H9 (cell line): ENCODE measurements around the gene PROCA1. TPM values are rescaled to one million over a fixed set of nuclear protein-coding genes. Genes with fewer than 3 reads are reported as not detected.

ENCODE experiments used
- DNase-seq: peaks from one replicate; pipeline ENCODE4 v3.0.0-alpha.2; 2017
- H2AFZ ChIP-seq: one replicate; pipeline ENCODE4 v1.6.1; 2013; ENCODE audit warnings: mild to moderate bottlenecking, low read length, control low read depth, moderate library complexity
- H2AK5ac ChIP-seq: 2 replicates; pipeline ENCODE4 v1.6.1; 2013; ENCODE audit warnings: low read length, control low read depth, mixed read lengths; ENCODE audit not compliant: insufficient read length
- H2BK120ac ChIP-seq: one replicate; pipeline ENCODE4 v1.6.1; 2013; ENCODE audit warnings: low read depth, mild to moderate bottlenecking, low read length, control low read depth, inconsistent platforms; ENCODE audit not compliant: poor library complexity, severe bottlenecking
- H2BK12ac ChIP-seq: 2 replicates; pipeline ENCODE4 v1.6.1; 2013; ENCODE audit warnings: low read length, control low read depth, mixed read lengths, low read depth; ENCODE audit not compliant: insufficient read length
- H2BK15ac ChIP-seq: 2 replicates; pipeline ENCODE4 v1.6.1; 2013; ENCODE audit warnings: low read depth, low read length, control low read depth
- H2BK20ac ChIP-seq: one replicate; pipeline ENCODE4 v1.6.1; 2013; ENCODE audit warnings: low read depth, mild to moderate bottlenecking, low read length, control low read depth, inconsistent platforms; ENCODE audit not compliant: poor library complexity, severe bottlenecking
- H2BK5ac ChIP-seq: 2 replicates; pipeline ENCODE4 v1.6.1; 2013; ENCODE audit warnings: low read length, control low read depth, mixed read lengths; ENCODE audit not compliant: insufficient read length
- H3K14ac ChIP-seq: 2 replicates; pipeline ENCODE4 v1.6.1; 2013; ENCODE audit warnings: low read length, control low read depth; ENCODE audit not compliant: insufficient read depth
- H3K18ac ChIP-seq: 2 replicates; pipeline ENCODE4 v1.6.1; 2013; ENCODE audit warnings: low read depth, mild to moderate bottlenecking, mixed read lengths, low read length, control low read depth; ENCODE audit not compliant: insufficient read length
- H3K23ac ChIP-seq: 2 replicates; pipeline ENCODE4 v1.6.1; 2013; ENCODE audit warnings: low read length, control low read depth, mixed read lengths, low read depth; ENCODE audit not compliant: insufficient read length
- H3K23me2 ChIP-seq: 2 replicates; pipeline ENCODE4 v1.6.1; 2013; ENCODE audit warnings: low read depth, mild to moderate bottlenecking, mixed read lengths, low read length, control low read depth; ENCODE audit not compliant: insufficient read length, poor library complexity, severe bottlenecking
- H3K27ac ChIP-seq: 2 replicates; pipeline ENCODE4 v1.5.1; 2013; ENCODE audit warnings: low read length, control low read depth, mixed read lengths, low read depth; ENCODE audit not compliant: insufficient read length
- H3K27me3 ChIP-seq: 2 replicates; pipeline ENCODE4 v1.6.1; 2013; ENCODE audit warnings: low read length, control low read depth, inconsistent platforms; ENCODE audit not compliant: insufficient read depth
- H3K4ac ChIP-seq: 2 replicates; pipeline ENCODE4 v1.6.1; 2013; ENCODE audit warnings: low read depth, mild to moderate bottlenecking, control low read depth, inconsistent platforms, low read length, moderate library complexity
- H3K4me1 ChIP-seq: 2 replicates; pipeline ENCODE4 v1.6.1; 2013; ENCODE audit warnings: low read length, control low read depth, inconsistent platforms; ENCODE audit not compliant: insufficient read depth
- H3K4me2 ChIP-seq: 2 replicates; pipeline ENCODE4 v1.6.1; 2013; ENCODE audit warnings: low read length, control low read depth, mixed read lengths; ENCODE audit not compliant: insufficient read length, insufficient read depth
- H3K56ac ChIP-seq: 2 replicates; pipeline ENCODE4 v1.6.1; 2013; ENCODE audit warnings: low read depth, mild to moderate bottlenecking, mixed read lengths, low read length, control low read depth; ENCODE audit not compliant: insufficient read length
- H3K79me1 ChIP-seq: 2 replicates; pipeline ENCODE4 v1.6.1; 2013; ENCODE audit warnings: low read depth, mild to moderate bottlenecking, moderate library complexity, low read length, control low read depth, inconsistent platforms; ENCODE audit not compliant: insufficient read depth, poor library complexity, severe bottlenecking
- H3K79me2 ChIP-seq: 2 replicates; pipeline ENCODE4 v1.6.1; 2013; ENCODE audit warnings: low read length, control low read depth, inconsistent platforms; ENCODE audit not compliant: insufficient read depth
- H3K9ac ChIP-seq: 2 replicates; pipeline ENCODE4 v1.6.1; 2013; ENCODE audit warnings: low read length, control low read depth, mixed read lengths; ENCODE audit not compliant: insufficient read length; ENCODE audit errors: extremely low read depth
- H3K9me3 ChIP-seq: one replicate; pipeline ENCODE4 v1.6.1; 2013; ENCODE audit warnings: low read depth, low read length, inconsistent platforms; ENCODE audit not compliant: control insufficient read depth
- H3T11ph ChIP-seq: one replicate; pipeline ENCODE4 v1.6.1; 2013; ENCODE audit warnings: mild to moderate bottlenecking, low read length, control low read depth, inconsistent platforms
- H4K20me1 ChIP-seq: one replicate; pipeline ENCODE4 v1.6.1; 2013; ENCODE audit not compliant: control insufficient read depth, insufficient read length, insufficient read depth
- H4K5ac ChIP-seq: 2 replicates; pipeline ENCODE4 v1.6.1; 2013; ENCODE audit warnings: low read depth, mild to moderate bottlenecking, mixed read lengths, low read length, control low read depth; ENCODE audit not compliant: insufficient read length
- H4K8ac ChIP-seq: replicated peaks from 2 replicates; pipeline ENCODE4 v1.6.1; 2013; ENCODE audit warnings: low read length, control low read depth, mixed read lengths, low read depth; ENCODE audit not compliant: insufficient read length
- H4K91ac ChIP-seq: 2 replicates; pipeline ENCODE4 v1.6.1; 2013; ENCODE audit warnings: low read depth, mild to moderate bottlenecking, moderate library complexity, mixed read lengths, low read length, control low read depth; ENCODE audit not compliant: insufficient read length
- H3K27ac Mint-ChIP-seq, 3 experiments: 2 replicates in 2 of 3; 3 replicates in 1 of 3; pipeline ENCODE4 v1.8.0; 2020 to 2021; ENCODE audit warnings: mixed read lengths in 3 of 3, mild to moderate bottlenecking in 1 of 3, moderate library complexity in 1 of 3
- H3K27me3 Mint-ChIP-seq: 2 replicates; pipeline ENCODE4 v1.8.0; 2021; ENCODE audit warnings: low read depth, mild to moderate bottlenecking, moderate library complexity, mixed read lengths
- H3K36me3 Mint-ChIP-seq, 3 experiments: 2 replicates in 2 of 3; 3 replicates in 1 of 3; pipeline ENCODE4 v1.8.0; 2020 to 2021; ENCODE audit warnings: low read depth in 3 of 3, mixed read lengths in 3 of 3; ENCODE audit not compliant: insufficient read depth in 1 of 3
- H3K4me1 Mint-ChIP-seq, 2 experiments: 2 replicates each; pipeline ENCODE4 v1.8.0; 2020; ENCODE audit warnings: mixed read lengths in 2 of 2
- H3K4me3 Mint-ChIP-seq, 2 experiments: 2 replicates in 1 of 2; 3 replicates in 1 of 2; pipeline ENCODE4 v1.8.0; 2020 to 2021; ENCODE audit warnings: mild to moderate bottlenecking in 2 of 2, mixed read lengths in 2 of 2, moderate library complexity in 1 of 2
- H3K9me3 Mint-ChIP-seq, 2 experiments: 2 replicates in 1 of 2; 3 replicates in 1 of 2; pipeline ENCODE4 v1.8.0; 2020; ENCODE audit warnings: mild to moderate bottlenecking in 2 of 2, mixed read lengths in 2 of 2, moderate library complexity in 1 of 2
- WGBS: extraction: QIAGEN DNeasy Blood & Tissue Kit; methylation state at CpG from one replicate; pipeline ENCODE4 v1.1.7; 2013; ENCODE audit warnings: missing lambda C conversion rate, low lambda C conversion rate, mixed read lengths; ENCODE audit not compliant: insufficient read length; ENCODE audit errors: extremely low coverage; 5-methylcytosine and 5-hydroxymethylcytosine counted together
- total RNA-seq: library from RNA; stranded (reverse); gene quantifications from 2 replicates; pipeline ENCODE4 v1.2.1, GENCODE V29; 2021
- TF ChIP-seq, protein P1 (sequence below): fragments of 200-600 bp; sonication (generic); conservative IDR thresholded peaks from 3 replicates; pipeline ENCODE4 v1.8.0; 2021; ENCODE audit warnings: antibody characterized with exemption, mild to moderate bottlenecking

Gene PROCA1
- total RNA-seq, 1 experiment from 2014 or later: 15.0 TPM

DNA sequence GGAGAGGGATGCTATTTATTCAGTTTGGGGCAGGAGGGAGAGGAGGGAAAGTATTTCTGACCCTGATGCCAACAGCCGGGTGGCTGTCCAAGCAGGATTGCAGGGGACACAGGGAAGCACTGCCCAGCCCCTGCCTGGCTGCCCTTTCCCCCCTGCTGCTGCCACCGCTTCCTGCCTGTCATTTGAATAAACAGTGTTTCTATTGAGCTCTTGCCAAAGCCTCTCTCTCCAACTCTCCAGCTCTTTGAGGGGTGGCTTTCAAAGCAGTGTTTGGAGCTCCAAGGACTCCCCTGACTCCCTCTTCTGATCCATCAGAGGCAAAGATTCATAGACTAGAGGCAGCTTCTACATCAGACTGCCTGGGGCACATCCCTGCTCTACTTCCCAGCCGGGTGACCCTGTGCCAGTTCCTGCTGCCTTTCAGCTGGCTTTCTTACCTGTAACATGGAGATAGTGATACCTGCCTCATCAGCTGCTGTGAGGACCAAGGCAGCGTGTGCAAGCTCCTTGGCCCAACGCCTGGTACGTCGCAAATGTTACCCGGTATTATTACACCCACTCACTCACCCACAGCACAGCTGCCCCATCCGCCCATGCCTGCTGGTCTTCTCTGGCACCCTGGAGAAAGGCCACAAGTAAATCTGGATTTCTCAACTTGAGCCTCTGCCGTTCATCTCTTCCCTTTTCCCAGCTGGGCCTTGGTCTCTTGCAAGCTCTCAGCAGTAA, 9.5 kb downstream of the PROCA1 start:
- Mint-ChIP-seq H3K27me3 (no peaks in the 10 kb centered on the region), H3K4me3 (peak overlapping the region in 1 of 2 experiments; percentile 21; a peak in 1 of 5 replicates), H3K4me1 (peaks cover 28 to 31% of the 10 kb centered on the region in 2 experiments), H3K27ac (peak overlapping the region; percentile 72 to 91 (median 91); a peak in 6 of 7 replicates), H3K9me3 (no peaks in the 10 kb centered on the region), H3K36me3 (peaks cover 40 to 82% (median 70%) of the 10 kb centered on the region in 3 experiments; a peak in 6 of 7 replicates)
- Histone ChIP-seq H3K56ac (no peak overlapping the region), H2BK12ac (no peak overlapping the region), H4K5ac (no peak overlapping the region), H3K79me1 (no peaks in the 10 kb centered on the region), H3K4ac (no peak overlapping the region), H2BK20ac (no peak overlapping the region), H2AFZ (no peak overlapping the region), H3K14ac (no peak overlapping the region), H3K9me3 (no peaks in the 10 kb centered on the region), H3K18ac (no peak overlapping the region), H3K23me2 (no peaks in the 10 kb centered on the region), H3K4me2 (no peak overlapping the region), H2AK5ac (no peak overlapping the region), H2BK5ac (no peak overlapping the region), H2BK120ac (no peak overlapping the region), H3T11ph (no peak overlapping the region), H4K8ac (no peak overlapping the region), H4K20me1 (peaks cover 4% of the 10 kb centered on the region), H3K27ac (no peak overlapping the region), H3K23ac (no peak overlapping the region), H3K9ac (no peak overlapping the region), H3K79me2 (no peaks in the 10 kb centered on the region), H2BK15ac (no peak overlapping the region), H3K4me1 (no peaks in the 10 kb centered on the region), H3K27me3 (no peaks in the 10 kb centered on the region), H4K91ac (no peak overlapping the region)
- no peak for DNase-seq
- TF ChIP-seq, protein P1, sequence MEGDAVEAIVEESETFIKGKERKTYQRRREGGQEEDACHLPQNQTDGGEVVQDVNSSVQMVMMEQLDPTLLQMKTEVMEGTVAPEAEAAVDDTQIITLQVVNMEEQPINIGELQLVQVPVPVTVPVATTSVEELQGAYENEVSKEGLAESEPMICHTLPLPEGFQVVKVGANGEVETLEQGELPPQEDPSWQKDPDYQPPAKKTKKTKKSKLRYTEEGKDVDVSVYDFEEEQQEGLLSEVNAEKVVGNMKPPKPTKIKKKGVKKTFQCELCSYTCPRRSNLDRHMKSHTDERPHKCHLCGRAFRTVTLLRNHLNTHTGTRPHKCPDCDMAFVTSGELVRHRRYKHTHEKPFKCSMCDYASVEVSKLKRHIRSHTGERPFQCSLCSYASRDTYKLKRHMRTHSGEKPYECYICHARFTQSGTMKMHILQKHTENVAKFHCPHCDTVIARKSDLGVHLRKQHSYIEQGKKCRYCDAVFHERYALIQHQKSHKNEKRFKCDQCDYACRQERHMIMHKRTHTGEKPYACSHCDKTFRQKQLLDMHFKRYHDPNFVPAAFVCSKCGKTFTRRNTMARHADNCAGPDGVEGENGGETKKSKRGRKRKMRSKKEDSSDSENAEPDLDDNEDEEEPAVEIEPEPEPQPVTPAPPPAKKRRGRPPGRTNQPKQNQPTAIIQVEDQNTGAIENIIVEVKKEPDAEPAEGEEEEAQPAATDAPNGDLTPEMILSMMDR: no peak
- WGBS: no CpG with 5 or more reads among the region's 10 CpGs
